Measurements from ENCODE around the gene HLX.

HLX gene

DNA sequence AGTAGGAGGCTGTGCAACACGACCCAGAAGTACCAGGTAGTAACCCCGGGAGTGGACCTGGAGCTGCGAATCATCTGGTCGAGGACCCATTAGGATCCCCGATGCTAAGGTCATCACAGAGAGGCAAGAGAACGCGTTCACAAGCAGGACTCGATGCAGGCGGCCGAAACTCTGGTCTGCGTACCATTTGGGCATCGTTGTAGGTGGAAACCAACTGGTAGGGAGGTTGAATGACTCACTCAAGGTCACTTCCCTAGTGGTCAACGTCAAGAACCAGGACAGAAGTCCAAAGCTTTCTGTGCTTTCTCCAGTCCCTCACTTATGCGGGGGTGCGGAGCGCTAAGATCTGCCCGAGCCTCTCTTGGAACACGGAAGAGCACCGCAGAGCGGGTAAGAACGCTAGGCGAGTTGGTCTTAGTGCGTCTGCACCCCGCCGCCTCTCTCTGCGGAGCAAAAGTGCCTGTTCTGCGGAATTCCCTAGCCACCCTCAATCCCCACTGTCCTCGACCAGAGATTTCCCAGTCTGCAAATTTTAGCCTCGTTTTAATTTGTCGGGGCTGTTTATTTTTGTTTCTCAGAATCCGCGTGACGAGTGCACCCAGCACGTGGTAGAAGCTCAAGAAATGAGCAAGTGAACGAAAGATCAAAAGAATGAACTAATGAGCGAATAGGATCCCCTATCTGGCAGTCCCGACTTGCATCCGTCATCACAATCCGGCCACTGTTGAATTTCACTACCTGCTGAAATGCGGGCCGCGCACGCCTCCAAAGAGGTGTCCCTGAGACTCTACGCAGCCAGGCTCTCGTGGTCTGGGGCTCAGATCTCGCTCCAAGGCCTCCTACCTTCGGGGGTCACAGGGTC is 12.2 kb downstream of the HLX start:
- intact Hi-C loops (cut with DNase I), result no loop called here
- DNase-seq, result no peak

DNA sequence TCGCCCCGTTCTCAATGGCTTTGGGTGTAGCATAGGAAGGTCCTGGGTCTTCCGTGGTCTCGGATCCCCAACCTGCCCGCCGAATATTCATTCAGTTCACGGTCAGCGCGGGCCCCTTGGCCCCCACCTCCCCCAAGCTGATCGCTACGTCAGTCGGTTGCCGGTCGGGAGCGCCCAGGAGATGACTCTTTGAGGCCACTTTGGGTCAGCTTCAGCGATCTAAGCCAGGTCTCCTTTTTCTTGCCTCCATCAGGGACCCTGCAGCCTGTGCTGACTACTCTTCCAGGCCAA is 12.8 kb downstream of the HLX start:
- DNase-seq, result no peak
- intact Hi-C loops (cut with DNase I), result no loop called here

DNA sequence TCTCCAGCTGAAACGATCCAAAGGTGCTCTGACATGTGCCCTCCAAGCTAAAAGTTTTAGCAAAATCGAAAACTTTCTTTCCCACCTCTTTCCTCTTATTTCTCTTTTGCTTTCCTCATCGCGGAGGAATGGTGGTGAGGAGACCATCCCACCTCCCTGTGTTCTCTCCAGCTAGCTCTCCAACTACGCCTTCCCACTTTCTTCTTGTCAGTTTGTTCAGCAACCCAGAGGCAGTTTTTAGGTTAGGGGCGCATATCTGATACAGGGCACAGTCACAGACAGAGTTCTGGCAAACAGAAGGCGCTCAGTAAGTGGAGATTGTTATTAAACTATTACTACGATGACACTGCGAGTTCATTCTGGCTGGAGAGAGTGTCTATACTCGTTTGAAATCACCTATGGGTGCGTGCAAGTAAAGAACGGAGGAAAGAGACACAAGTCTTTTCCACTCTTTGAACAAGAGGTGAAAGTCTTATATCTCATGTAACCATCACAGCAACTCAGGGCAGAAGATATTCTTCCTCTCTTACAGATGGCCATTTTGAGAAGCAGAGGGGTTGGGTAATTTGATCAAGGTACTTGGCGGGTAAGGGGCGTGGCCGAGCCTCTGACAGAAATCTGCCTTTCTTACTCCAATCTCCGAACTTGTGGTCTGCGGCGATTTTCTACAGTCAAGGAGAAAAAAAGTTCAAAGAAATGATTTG is 13.9 kb downstream of the HLX start:
- intact Hi-C loops (cut with DNase I), result no loop called here
- DNase-seq, result no peak

DNA sequence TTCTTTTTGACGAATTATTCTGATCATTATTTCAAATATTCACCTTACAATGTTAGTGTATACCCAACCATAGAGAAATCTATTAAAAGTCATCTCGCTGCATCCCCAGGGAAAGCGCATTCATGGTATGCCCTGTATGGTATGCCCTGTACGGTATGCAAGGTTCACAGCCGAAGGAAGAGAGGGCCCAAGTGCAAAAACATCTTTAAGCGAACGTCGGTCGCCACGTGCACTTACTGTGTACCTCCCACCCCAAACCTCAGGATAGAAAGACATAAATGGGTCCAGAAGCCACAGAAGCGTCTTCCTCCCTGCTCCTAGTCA is 14.4 kb downstream of the HLX start:
- no peak for DNase-seq
- intact Hi-C loops (cut with DNase I), result no loop called here

DNA sequence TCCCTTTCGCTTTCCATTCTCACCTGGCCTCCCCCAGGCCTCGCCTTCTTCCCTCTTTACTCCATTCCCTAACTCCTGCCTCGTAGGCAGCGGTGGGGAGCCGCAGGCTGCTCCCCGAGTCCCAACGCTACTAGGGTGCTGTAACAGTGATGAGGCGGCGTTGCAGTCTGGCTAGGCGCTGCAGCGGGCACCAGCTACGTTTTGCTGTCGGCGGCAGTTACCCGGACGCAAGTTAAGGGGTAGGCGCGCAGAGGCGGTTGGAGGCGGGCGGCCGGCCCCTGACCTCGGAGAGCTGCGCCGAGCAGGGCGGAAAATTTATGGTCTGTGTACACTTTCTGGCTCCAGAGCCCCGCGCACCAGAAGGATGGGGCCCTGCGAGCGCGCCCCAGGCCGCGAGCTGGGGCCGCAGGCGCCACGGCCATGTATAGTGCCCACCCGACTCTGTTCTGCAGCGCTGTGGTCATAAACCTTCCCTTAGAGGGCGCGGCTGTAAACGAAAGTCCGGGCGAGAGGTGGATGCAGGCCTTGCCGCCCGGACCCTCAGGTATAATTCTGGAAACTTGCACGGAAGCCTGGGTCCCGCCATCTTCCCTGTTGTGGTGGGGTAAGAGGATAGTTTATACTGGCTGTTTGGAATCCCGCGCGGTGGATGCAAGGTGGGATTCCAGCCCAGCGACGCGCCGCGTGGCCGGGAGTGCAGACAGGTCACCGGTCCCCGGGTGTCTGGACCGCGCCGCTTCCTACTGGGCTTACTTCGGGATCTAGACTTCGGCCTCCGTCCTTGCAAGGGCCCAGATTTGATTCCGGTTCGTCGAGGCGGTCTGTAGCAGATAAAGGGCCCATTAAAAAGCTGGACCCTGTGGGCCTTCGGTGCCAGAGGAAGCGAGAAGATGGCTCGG is 15.0 kb downstream of the HLX start:
- DNase-seq, result no peak

DNA sequence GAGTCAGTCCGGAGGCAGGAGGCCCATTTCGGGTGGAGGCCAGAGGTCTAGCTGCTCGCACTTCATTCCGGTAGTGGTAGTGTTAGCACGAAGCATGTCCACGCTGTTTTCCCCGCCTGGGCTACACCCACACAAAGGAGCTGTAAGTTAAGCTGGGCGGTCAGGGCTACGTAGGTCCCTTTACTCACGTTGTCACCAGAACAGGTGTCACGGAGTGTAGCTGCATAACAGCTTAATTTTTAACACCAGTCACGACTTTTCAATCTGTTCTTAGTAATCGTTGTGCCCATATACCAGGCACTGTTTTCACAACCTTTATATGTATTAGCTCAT is 15.6 kb downstream of the HLX start:
- no peak for DNase-seq
- intact Hi-C loops (cut with DNase I), result no loop called here

More for the DNA sequence above, 15.0 kb downstream of the HLX start:
- intact Hi-C loops (cut with DNase I), result no loop called here

DNA sequence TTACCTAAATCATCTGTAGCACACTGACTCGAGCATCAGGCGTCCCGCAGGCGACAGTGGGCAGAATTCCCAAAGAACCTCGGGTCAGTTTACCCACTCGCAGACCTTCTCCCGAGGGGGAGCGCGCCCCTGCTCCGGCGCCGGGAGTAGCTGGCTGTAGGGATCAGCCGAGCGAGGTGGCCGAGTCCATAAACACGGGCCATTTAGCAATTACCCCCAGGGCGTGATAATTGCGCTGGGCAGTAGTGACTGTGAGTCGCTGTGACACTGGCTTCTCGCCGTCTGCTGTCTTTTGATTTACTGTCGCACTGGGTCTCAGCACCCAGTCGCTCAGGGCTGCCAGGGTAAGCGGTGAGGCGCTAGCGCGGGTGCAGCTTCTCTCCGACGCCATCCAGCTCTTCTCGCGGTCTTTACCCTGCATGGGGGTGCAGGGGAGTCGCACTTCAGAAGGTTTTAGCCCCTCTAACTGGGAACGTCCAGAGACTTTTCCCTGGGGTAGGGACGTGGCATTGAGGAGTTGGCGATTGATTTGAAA is 16.2 kb downstream of the HLX start:
- no peak for DNase-seq
- intact Hi-C loops (cut with DNase I), result no loop called here

DNA sequence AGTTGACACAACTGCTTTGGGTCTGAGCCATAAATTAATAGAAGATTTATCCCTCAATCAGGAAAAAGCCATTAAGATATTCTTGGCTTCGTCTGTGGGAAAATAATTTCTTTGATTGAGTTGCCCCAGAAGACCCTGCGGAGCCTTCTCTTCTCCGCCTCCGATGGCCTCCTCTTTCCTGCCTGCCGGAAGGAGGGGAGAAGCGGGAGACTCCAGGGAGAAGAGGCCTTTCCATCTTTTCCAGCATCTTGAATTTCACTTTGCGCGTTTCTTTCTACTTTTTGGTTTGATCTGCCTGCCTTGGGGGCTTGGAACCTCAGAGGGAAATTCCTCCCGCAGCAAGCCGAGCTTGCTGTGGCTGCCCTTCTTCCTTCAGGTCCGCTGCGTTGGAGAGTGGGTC is 16.8 kb downstream of the HLX start:
- no peak for DNase-seq
- intact Hi-C loops (cut with DNase I), result no loop called here

DNA sequence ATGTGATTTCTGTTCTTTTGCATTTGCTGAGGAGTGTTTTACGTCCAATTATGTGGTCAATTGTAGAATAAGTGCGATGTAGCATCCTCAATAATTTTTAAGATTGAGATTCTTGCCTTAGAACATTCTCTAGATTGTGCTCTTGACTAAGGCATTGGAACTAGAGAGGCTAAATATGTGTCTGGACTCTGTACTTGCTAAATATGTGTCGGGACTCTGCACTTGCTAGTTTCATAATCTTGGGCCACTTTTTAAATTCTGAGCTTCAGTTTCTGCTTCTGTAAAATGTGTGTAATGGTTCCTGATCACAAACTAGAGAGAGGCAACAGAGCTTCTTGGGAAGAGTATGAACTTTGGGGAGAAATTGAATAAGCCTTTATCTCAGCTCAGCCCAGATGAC is 21.6 kb downstream of the HLX start:
- intact Hi-C loops (cut with DNase I), result no loop called here

DNA sequence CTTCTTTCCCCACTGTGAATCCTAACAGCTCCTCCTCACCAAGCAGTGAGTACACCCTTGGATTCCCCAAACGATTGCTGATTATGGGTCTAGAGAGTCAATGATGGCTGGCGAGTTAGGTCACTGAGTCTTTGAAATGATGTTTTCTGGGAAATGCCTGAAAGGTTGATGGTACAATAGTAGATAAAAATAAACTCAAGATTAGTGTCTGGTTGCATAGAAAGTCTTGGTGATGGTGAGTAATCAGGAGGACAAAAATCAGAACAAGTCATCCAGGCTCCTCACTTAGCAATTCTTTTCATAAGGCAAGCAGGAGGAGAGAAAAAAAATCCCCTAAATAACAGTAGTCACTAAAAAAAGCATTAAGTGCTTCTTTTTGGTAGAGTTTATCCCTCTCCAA is 22.6 kb downstream of the HLX start:
- intact Hi-C loops (cut with DNase I), result no loop called here
- no peak for DNase-seq

More for the DNA sequence above, 21.6 kb downstream of the HLX start:
- no peak for DNase-seq

DNA sequence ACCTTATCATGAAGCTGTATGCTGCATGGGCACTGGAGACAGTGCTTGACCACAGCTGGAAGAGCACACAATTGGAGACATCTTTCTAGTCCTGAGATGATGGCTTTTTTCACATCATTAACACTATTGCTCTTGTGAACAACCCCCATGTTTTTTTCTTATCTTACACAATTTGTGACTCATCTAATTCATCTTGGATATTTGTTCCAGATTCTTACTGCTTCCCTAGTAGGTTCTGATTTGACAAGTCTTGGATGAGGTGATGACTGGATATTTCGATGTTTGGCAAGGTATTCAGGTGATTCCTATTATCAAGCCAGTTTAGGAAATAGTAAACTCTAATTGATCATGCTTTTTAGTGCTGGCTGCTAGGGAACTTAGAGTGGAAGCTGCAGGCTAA is 23.7 kb downstream of the HLX start:
- intact Hi-C loops (cut with DNase I), result no loop called here

DNA sequence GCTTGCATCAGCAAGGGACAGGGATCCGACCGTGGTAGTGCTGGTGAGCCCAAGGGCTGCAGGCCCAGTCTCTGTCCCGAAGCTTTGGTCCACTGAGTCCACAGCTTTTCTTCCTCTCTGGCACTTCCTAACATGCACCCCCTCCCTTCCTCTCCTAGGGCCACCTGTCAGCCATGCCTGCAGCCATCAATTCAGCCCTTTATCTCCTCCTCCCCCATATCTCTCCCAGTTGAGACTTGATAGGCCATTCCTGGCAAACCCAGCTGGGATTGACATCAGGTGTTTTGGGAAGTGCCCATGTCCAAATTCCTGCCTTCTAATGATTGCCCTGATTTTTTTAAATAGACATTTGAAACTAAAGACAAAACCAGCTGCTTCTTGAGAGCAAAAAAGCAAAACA is 25.6 kb downstream of the HLX start:
- DNase-seq, result no peak
- intact Hi-C loops (cut with DNase I), result no loop called here

More for the DNA sequence above, 23.7 kb downstream of the HLX start:
- no peak for DNase-seq

DNA sequence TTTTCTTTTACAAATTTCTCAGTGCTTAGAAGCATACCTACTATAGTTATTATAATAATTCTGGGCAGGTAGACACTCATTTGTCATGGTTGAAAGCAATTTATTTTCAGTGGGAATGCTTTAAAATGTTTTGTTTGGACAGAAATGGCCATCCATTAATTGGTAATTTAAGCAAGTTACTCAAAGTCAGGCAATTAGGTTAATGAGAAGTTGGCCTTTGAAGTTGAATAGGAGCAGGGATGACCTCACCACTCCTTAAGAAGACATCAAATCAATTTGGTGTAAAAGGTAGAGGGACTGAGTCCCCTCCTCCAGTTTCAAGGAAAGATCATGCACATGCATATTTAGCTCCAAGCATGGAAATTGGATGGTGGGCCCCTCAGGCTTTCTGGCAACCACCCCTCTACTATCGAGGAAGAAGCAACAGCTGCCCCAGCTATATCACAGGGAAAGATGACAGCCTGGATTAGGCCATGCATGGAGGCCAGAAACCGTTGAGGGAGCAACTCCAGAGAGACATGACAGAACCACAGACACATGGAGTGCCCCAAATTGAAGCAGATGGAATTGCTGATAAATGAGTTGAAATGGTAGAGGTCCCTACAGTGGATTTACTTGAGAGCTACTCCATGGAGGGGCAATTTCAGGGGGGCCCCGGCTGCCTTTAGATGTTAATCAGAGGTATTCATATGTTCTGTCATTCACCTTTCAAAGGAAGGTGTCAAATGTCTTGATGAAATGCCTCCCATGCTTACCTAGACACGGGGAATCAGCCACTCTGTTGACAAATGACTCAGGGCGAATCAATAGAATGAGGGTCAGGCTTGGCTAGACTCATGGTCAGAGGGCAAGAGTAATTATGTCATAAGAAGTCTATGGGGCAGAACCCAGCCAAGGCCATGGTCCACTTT is 26.7 kb downstream of the HLX start:
- no peak for DNase-seq
- intact Hi-C loops (cut with DNase I), result no loop called here

DNA sequence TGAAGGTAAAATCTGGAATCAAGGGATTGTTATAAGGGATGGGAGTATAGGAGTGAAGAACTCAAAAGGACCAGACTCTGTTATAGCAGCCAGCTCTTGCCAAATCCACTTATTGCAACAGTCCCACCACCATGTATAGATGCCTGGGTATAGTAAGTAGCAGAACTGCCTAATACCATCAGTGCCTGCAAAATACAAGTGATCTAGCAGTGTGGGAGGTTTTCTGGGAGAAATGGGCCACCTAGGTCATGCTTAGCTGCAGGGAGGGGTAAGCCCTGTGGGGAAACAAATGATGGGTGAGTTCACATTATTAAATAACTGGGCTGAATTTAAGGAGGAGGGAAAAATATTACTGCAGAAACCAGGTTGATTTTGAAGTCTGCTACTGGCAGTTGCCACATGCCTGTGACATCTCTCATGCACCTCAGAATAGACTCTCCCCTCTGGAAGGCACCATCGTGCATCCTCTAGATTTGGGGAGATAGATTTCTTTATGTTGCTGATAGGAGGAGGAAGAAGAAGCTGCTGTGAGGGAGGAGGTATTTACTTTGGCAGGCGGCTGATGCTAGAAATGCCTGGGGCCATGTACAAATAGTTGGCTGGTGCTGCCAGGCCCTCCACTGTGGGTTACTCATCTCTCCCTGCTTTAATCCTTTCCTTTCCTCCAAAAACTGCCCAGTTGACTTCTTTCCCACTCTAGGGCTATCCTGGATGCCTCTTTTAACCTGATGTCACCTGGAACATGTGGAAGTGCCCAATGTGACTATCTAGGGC is 27.5 kb downstream of the HLX start:
- intact Hi-C loops (cut with DNase I), result no loop called here

DNA sequence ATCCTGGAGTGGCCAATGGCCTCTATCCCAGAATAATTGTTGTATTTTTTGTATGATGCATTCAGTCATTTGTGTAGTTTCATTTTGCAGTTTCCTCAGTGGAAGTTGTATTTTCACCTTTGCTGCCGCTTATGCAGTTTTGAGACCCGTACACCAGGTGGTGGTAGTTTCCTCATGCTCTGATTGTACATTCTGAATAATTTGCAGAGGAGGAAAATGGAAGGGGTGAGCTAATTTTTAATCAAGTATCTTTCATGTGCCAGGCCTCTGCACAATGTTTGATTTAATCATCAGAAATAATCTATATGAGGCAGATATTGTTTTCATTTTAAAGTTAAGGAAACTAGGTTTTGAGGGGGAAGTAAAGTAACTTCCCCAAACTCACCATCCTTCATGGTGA is 29.5 kb downstream of the HLX start:
- no peak for DNase-seq
- intact Hi-C loops (cut with DNase I), result no loop called here

More for the DNA sequence above, 27.5 kb downstream of the HLX start:
- no peak for DNase-seq

DNA sequence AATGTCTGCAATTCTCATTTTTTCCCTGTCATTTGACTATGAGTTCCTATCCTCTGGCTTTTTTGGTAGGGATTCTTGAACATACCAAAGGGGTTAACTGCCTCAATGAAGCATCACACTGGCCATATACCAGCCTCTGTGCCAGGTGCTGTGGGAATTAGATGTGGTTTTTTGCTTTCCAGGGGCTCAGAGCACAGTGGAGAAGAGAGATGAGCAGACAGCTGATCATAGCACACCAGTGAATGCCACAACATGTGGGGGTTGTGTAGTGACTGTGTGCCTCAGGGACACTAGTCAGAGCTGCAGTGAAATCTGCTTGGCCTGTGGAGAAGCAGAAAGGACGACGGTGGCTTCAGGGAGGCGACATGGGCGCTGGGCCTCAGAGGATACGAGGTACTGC is 30.8 kb downstream of the HLX start:
- intact Hi-C loops (cut with DNase I), result no loop called here
- DNase-seq, result no peak

DNA sequence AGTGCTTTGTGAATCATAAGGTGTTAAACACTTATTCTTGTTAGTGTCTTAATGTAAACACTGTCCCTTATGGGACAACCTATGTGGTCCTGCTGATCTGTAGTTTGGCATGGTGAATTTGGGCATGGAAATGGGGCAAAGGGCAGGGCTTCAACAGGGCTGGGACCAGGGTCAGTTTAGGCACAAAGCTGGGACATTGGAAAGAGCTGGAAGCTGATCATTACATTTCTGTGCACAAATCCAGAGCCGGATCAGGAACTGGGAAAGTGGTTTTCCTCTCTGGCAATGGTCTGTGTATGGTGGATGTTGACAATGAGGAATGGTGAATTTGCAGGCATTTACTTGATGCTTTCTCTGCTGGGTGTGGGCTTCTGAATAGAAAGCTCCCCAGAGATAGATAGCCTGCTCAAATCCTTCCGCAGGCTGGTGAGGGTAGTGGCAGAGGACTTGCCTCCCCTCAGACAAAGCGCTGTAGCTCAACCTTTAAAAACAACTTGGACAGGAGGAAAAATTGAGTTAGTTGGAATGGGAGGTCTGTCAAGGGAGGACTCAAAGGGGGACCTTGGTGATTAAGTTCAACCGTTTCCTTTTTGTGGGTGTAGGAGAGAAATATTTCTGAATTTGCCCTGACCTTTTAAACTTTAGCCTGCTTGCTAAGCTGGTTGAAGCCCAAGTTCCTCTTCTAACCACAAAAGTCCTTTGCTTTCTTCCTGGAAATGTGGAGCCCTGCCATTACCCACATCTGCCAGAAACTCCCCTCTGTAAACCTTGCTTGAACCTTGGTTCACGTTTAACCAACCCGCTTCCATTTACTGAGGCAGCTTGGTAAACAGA is 35.3 kb downstream of the HLX start:
- no peak for DNase-seq
- intact Hi-C loops (cut with DNase I), result no loop called here

DNA sequence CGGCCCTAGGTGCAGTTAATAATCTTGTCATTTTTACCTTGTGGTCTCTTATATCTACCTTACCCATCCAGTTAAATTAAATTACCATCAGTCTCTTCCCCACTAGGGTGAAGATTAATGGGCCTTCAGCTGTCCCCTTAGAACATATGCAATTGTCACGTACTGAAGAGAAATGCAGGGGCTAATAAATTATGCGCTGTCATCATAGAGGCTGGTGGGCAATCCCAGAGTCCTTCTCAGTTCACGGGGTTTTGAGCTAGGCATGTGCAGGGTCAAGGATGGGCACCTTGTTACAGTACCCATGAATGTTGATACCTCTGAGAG is 35.8 kb downstream of the HLX start:
- DNase-seq, result no peak
- intact Hi-C loops (cut with DNase I), result no loop called here
